CD4-positive, alpha-beta T cell (primary cell): ENCODE data around the gene POLR2L. TPM values are rescaled to one million over a fixed set of nuclear protein-coding genes. Genes with fewer than 3 reads are reported as not detected.
A peak's percentile ranks its signal among the peaks of the same experiment; 100 is the strongest.

Source experiments
- ATAC-seq: fragments of 200-7000 bp; cut with Tn5 transposase; one replicate; pipeline ENCODE4 v1.10.0; 2022; ENCODE audit warnings: mild to moderate bottlenecking; ENCODE audit not compliant: poor library complexity
- CTCF ChIA-PET: fragments of 350-600 bp; sonication (Branson Sonifier 250); formaldehyde crosslinking; loops from one replicate; lab custom pipeline; 2021; ENCODE audit warnings: antibody characterized with exemption, inconsistent platforms; lab: Charles Lee
- POLR2A ChIA-PET: fragments of 350-600 bp; sonication (Branson Sonifier 250); formaldehyde crosslinking; loops from one replicate; lab custom pipeline; 2021; ENCODE audit warnings: antibody characterized with exemption, inconsistent platforms; lab: Charles Lee
- DNase-seq, 14 experiments: peaks; one replicate each; pipeline ENCODE4 v3.0.0-alpha.2; 2013 to 2020; ENCODE audit warnings: mixed read lengths in 2 of 14
- H3K27ac ChIP-seq, 2 donors: one replicate each; pipeline versions ENCODE4 v1.5.1 to v1.7.0; 2013; ENCODE audit warnings: low read length in 2 of 2, low read depth in 1 of 2, mild to moderate bottlenecking in 1 of 2
- H3K27me3 ChIP-seq, 2 experiments: 1 replicate in 1 of 2; 2 replicates in 1 of 2; pipeline versions ENCODE4 v1.6.1 to v1.7.0; 2013; ENCODE audit warnings: low read length in 2 of 2, control low read depth in 1 of 2, mild to moderate bottlenecking in 1 of 2, moderate library complexity in 1 of 2; ENCODE audit not compliant: insufficient read depth in 2 of 2, control insufficient read depth in 1 of 2
- H3K36me3 ChIP-seq: one replicate; pipeline ENCODE4 v1.6.1; 2013; ENCODE audit warnings: low read length, control low read depth; ENCODE audit not compliant: insufficient read depth
- H3K4me1 ChIP-seq: one replicate; pipeline ENCODE4 v1.6.1; 2013; ENCODE audit warnings: low read length, control low read depth; ENCODE audit not compliant: insufficient read depth
- H3K4me3 ChIP-seq: one replicate; pipeline ENCODE4 v1.5.1; 2013; ENCODE audit warnings: mild to moderate bottlenecking, low read length, moderate library complexity
- H3K9me3 ChIP-seq, 2 experiments: 1 replicate in 1 of 2; 2 replicates in 1 of 2; pipeline versions ENCODE4 v1.6.1 to v1.7.0; 2013; ENCODE audit warnings: low read length in 2 of 2, mild to moderate bottlenecking in 2 of 2, control low read depth in 1 of 2, moderate library complexity in 1 of 2; ENCODE audit not compliant: control insufficient read depth in 1 of 2, insufficient read depth in 1 of 2
- H3K27ac Mint-ChIP-seq: one replicate; pipeline ENCODE4 v1.8.0; 2020; ENCODE audit warnings: mixed read lengths
- H3K27me3 Mint-ChIP-seq: one replicate; pipeline ENCODE4 v1.8.0; 2021; ENCODE audit warnings: mixed read lengths
- H3K36me3 Mint-ChIP-seq: one replicate; pipeline ENCODE4 v1.8.0; 2021; ENCODE audit warnings: low read depth, mixed read lengths
- H3K4me1 Mint-ChIP-seq: one replicate; pipeline ENCODE4 v1.8.0; 2021; ENCODE audit warnings: low read depth, mixed read lengths
- H3K4me3 Mint-ChIP-seq: one replicate; pipeline ENCODE4 v1.8.0; 2020; ENCODE audit warnings: mild to moderate bottlenecking, mixed read lengths
- H3K9me3 Mint-ChIP-seq: one replicate; pipeline ENCODE4 v1.8.0; 2020; ENCODE audit warnings: mixed read lengths
- intact Hi-C, 2 experiments: fragments of 100-400 bp; cut with DNase I in 1 of 2; cut with micrococcal nuclease in 1 of 2; formaldehyde crosslinking; loops; one replicate each; pipeline versions ENCODE4 v1.15.1 to v1.9.0; 2023 to 2025; cut with DNase I, micrococcal nuclease
- total RNA-seq, 174 experiments: library from RNA in 2 of 174; stranded (reverse) in 2 of 174; gene quantifications; one replicate each; pipeline ENCODE4 v1.2.3 and lab custom pipeline; 2021 to 2026
- TF ChIP-seq, protein P1 (sequence below): fragments of 200-600 bp; IDR thresholded peaks from one replicate; pipeline ENCODE4 v1.8.0; 2022; ENCODE audit warnings: antibody characterized with exemption, mild to moderate bottlenecking

Gene POLR2L
- total RNA-seq, 2 experiments from 2014 or later, result 19.6 to 19.8 TPM

DNA sequence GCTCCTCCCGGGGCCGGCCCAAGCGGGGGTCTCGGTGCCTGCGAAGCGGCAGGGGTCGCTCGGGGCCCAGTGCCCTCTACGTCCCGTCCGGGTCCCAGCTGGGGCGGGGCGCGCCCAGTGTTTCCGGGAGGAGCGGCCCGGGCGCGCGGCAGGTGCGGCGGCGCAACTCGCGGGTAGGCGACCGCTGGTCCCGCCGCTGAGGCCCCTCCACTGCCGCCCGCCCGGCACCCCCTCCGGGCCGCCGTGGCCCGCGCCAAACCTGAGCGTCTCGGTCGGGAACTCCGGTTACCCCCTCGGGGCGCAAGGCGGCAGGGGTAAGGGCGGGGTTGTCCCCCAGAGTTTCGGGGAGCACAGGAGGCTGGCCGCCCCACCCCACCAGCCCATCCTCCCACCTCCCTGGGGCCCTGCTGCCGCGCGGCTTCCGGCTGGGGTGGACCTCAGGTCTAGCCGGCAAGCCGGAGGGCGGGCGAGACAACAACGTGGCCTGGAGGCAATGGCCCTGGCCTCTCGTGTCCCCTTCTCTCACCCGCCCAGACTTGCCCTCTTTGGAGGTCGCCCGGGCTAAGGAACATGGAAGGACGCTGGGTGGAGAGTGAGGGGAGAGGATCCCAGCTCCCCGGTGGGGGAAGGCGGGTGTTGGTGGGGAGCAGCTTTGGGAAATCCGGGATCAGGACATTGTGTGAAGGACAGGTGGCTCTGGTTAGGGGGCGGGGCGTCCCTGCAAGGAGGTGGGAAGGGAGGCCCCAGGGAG, 15.0 kb downstream of the POLR2L start:
- Histone ChIP-seq H3K27me3 (peaks cover 45 to 54% of the 10 kb centered on the region in 2 experiments), H3K9me3 (peaks cover 0 to 39% of the 10 kb centered on the region in 2 experiments), H3K4me1 (peaks cover 61% of the 10 kb centered on the region), H3K36me3 (peaks cover 20% of the 10 kb centered on the region), H3K4me3 (peak overlapping the region; percentile 44), H3K27ac (no peak overlapping the region)
- no peaks in the 10 kb centered on the region for H3K9me3 Mint-ChIP-seq
- peak overlapping the region; percentile 63 for H3K4me3 Mint-ChIP-seq
- H3K36me3 Mint-ChIP-seq, result peaks cover 19% of the 10 kb centered on the region
- peak in 1 of 14 experiments; percentile 8 for DNase-seq
- TF ChIP-seq, protein P1, sequence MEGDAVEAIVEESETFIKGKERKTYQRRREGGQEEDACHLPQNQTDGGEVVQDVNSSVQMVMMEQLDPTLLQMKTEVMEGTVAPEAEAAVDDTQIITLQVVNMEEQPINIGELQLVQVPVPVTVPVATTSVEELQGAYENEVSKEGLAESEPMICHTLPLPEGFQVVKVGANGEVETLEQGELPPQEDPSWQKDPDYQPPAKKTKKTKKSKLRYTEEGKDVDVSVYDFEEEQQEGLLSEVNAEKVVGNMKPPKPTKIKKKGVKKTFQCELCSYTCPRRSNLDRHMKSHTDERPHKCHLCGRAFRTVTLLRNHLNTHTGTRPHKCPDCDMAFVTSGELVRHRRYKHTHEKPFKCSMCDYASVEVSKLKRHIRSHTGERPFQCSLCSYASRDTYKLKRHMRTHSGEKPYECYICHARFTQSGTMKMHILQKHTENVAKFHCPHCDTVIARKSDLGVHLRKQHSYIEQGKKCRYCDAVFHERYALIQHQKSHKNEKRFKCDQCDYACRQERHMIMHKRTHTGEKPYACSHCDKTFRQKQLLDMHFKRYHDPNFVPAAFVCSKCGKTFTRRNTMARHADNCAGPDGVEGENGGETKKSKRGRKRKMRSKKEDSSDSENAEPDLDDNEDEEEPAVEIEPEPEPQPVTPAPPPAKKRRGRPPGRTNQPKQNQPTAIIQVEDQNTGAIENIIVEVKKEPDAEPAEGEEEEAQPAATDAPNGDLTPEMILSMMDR, result no peak
- ATAC-seq, result peak; percentile 2
- POLR2A ChIA-PET, result interaction anchor here (8.3 to 10.0 kb wide), 2 partner anchors 7 to 15 kb away, joined by 71 to 115 read pairs; partner anchors contain the start of genes PNPLA2, POLR2L and TSPAN4
- H3K27me3 Mint-ChIP-seq, result peaks cover 44% of the 10 kb centered on the region
- CTCF ChIA-PET, result no interaction called here
- H3K27ac Mint-ChIP-seq, result no peak overlapping the region
- intact Hi-C loops, result no loop called here
- peaks cover 28% of the 10 kb centered on the region for H3K4me1 Mint-ChIP-seq

DNA sequence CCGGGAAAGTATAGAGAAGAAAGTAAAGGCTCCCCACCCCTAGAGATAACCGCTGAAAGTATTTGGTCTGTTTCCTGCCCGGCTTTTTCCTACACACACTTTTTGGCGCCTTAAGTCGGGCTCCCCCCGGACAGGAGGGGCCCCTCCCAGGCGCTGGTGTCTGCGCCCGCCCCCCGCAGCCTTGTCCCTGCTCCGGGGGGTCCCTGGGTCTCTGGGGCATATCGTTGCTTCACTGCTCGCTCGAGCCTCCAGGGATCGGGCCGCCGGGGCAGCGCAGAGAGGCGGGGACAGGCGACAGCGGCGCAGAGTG, 15.5 kb downstream of the POLR2L start:
- H3K4me1 ChIP-seq, result peaks cover 60% of the 10 kb centered on the region
- intact Hi-C loops, result no loop called here
- H3K4me3 Mint-ChIP-seq, result peak overlapping the region; percentile 73
- POLR2A ChIA-PET, result interaction anchor here (10.0 kb wide), 1 partner anchor 16 kb away, joined by 71 read pairs; the partner anchor contains the start of genes POLR2L and TSPAN4
- peaks cover 39% of the 10 kb centered on the region for H3K27me3 Mint-ChIP-seq
- TF ChIP-seq, protein P1, result no peak
- H3K27ac Mint-ChIP-seq, result no peak overlapping the region
- H3K9me3 ChIP-seq, result peaks cover 0 to 34% of the 10 kb centered on the region in 2 experiments
- DNase-seq, result no peak
- H3K36me3 ChIP-seq, result peaks cover 25% of the 10 kb centered on the region
- H3K4me1 Mint-ChIP-seq, result peaks cover 26% of the 10 kb centered on the region
- peaks cover 45 to 49% of the 10 kb centered on the region in 2 experiments for H3K27me3 ChIP-seq
- CTCF ChIA-PET, result no interaction called here
- peak overlapping the region; percentile 44 for H3K4me3 ChIP-seq
- H3K9me3 Mint-ChIP-seq, result no peaks in the 10 kb centered on the region
- H3K27ac ChIP-seq, result no peak overlapping the region
- ATAC-seq, result peak; percentile 5
- peaks cover 25% of the 10 kb centered on the region for H3K36me3 Mint-ChIP-seq

DNA sequence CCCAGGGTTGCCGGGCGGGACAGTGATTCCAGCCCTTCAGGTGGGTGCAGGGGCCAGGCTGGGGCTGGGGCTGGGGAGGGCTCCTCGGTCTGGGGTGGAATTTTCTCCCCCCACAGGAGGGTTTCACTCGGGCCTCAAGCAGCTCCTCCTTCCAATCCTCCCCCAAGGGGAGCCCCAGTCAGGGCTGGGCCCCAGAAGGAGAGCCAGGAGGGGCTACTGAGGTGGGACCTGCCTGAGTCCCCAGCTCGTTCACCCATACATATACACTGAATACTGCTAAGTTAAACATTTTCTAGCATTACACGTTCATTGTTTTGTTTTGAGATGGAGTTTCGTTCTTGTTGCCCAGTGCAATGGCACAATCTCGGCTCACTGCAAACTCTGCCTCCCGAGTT, 16.1 kb downstream of the POLR2L start:
- intact Hi-C loops, result no loop called here
- H3K4me1 Mint-ChIP-seq, result peaks cover 22% of the 10 kb centered on the region
- peak overlapping the region; percentile 73 for H3K4me3 Mint-ChIP-seq
- TF ChIP-seq, protein P1, result no peak
- peaks cover 0 to 33% of the 10 kb centered on the region in 2 experiments for H3K9me3 ChIP-seq
- peaks cover 40 to 44% of the 10 kb centered on the region in 2 experiments for H3K27me3 ChIP-seq
- DNase-seq, result no peak
- peaks cover 28% of the 10 kb centered on the region for H3K36me3 Mint-ChIP-seq
- H3K27me3 Mint-ChIP-seq, result peaks cover 36% of the 10 kb centered on the region
- H3K4me3 ChIP-seq, result no peak overlapping the region
- ATAC-seq, result no peak
- peaks cover 60% of the 10 kb centered on the region for H3K4me1 ChIP-seq
- ChIA-PET POLR2A (interaction anchor here (10.0 kb wide), 1 partner anchor 16 kb away, joined by 71 read pairs; the partner anchor contains the start of genes POLR2L and TSPAN4), CTCF (no interaction called here)
- H3K27ac Mint-ChIP-seq, result no peak overlapping the region
- H3K36me3 ChIP-seq, result peaks cover 31% of the 10 kb centered on the region
- no peaks in the 10 kb centered on the region for H3K9me3 Mint-ChIP-seq
- H3K27ac ChIP-seq, result no peak overlapping the region
